ENCODE data around the gene G6PC1. TPM values are rescaled to one million over a fixed set of nuclear protein-coding genes. Genes with fewer than 3 reads are reported as not detected.

G6PC1 gene
- total RNA-seq, 1 donor from 2014 or later = not detected

- Histone ChIP-seq H3K27me3 (ENCODE audit: low read depth) (no peaks in the 10 kb centered on the region), H3K4me3 (no peak overlapping the region), H3K27ac (peak overlapping the region; percentile 69), H3K9me3 (no peaks in the 10 kb centered on the region), H3K4me1 (peaks cover 28% of the 10 kb centered on the region), H3K36me3 (no peaks in the 10 kb centered on the region)
- DNase-seq (no peak), ATAC-seq (no peak)
- intact Hi-C loops (cut with DNase I) = no loop called here
- no peak for TF ChIP-seq CTCF (IDR thresholded peaks at IDR 0.05)
Observed at GRCh38 chr17:42929497-42929844, 28.9 kb downstream of the G6PC1 start.

- TF ChIP-seq CTCF (IDR thresholded peaks at IDR 0.05) = peak; percentile 64
- Histone ChIP-seq H3K4me1 (no peaks in the 10 kb centered on the region), H3K27ac (no peak overlapping the region), H3K4me3 (no peak overlapping the region), H3K27me3 (ENCODE audit: low read depth) (no peaks in the 10 kb centered on the region), H3K36me3 (no peaks in the 10 kb centered on the region), H3K9me3 (no peaks in the 10 kb centered on the region)
- DNase-seq (no peak), ATAC-seq (peak; percentile 69 to 77)
- intact Hi-C loops (cut with DNase I) = loop anchor here (10.0 kb wide), 1 partner anchor 93 kb away; the partner anchor contains the start of gene AOC2
Observed at GRCh38 chr17:42937712-42938596, 37.4 kb downstream of the G6PC1 start.

- intact Hi-C loops (cut with DNase I) = no loop called here
- H3K27me3 ChIP-seq (ENCODE audit: low read depth) = no peaks in the 10 kb centered on the region
- DNase-seq = no peak
- H3K4me1 ChIP-seq = no peaks in the 10 kb centered on the region
- ATAC-seq = no peak
- H3K27ac ChIP-seq = no peak overlapping the region
- TF ChIP-seq CTCF (IDR thresholded peaks at IDR 0.05) = no peak
- H3K4me3 ChIP-seq = no peak overlapping the region
- H3K36me3 ChIP-seq = peaks cover 12% of the 10 kb centered on the region
- H3K9me3 ChIP-seq = no peaks in the 10 kb centered on the region
Observed at GRCh38 chr17:42944211-42944610, 43.6 kb downstream of the G6PC1 start.

- TF ChIP-seq CTCF (IDR thresholded peaks at IDR 0.05) = no peak
- no peaks in the 10 kb centered on the region for H3K4me1 ChIP-seq
- intact Hi-C loops (cut with DNase I) = no loop called here
- H3K27ac ChIP-seq = no peak overlapping the region
- ATAC-seq (no peak), DNase-seq (no peak)
- H3K36me3 ChIP-seq = peaks cover 38% of the 10 kb centered on the region
- H3K27me3 ChIP-seq (ENCODE audit: low read depth) = no peaks in the 10 kb centered on the region
- no peak overlapping the region for H3K4me3 ChIP-seq
- no peaks in the 10 kb centered on the region for H3K9me3 ChIP-seq
Observed at GRCh38 chr17:42946812-42947211, 46.2 kb downstream of the G6PC1 start.

GRCh38 chr17:42950044-42950783, 49.6 kb downstream of the G6PC1 start:
- no peak for DNase-seq

More at GRCh38 chr17:42950044-42950783, 49.6 kb downstream of the G6PC1 start:
- H3K27ac ChIP-seq = no peak overlapping the region
- H3K9me3 ChIP-seq = no peaks in the 10 kb centered on the region
- peaks cover 72% of the 10 kb centered on the region for H3K36me3 ChIP-seq
- no peaks in the 10 kb centered on the region for H3K4me1 ChIP-seq
- intact Hi-C loops (cut with DNase I) = no loop called here
- TF ChIP-seq CTCF (IDR thresholded peaks at IDR 0.05) = no peak
- ATAC-seq = no peak
- no peaks in the 10 kb centered on the region for H3K27me3 ChIP-seq (ENCODE audit: low read depth)
- H3K4me3 ChIP-seq = no peak overlapping the region

Other genes starting within 250 kb of the G6PC1 start
- 16.8 TPM for gene TUBG2, start 241.5 kb upstream of the G6PC1 start, total RNA-seq
- gene PLEKHH3, start 223.8 kb upstream of the G6PC1 start, total RNA-seq = 18.3 TPM
- gene CCR10, start 219.0 kb upstream of the G6PC1 start, total RNA-seq = 1.4 TPM
- gene CNTNAP1, start 218.3 kb upstream of the G6PC1 start, total RNA-seq = 9.0 TPM
- gene EZH1, start 155.8 kb upstream of the G6PC1 start, total RNA-seq = 56.2 TPM
- gene RAMP2, start 139.6 kb upstream of the G6PC1 start, total RNA-seq = 127 TPM
- 42.1 TPM for gene VPS25, start 127.3 kb upstream of the G6PC1 start, total RNA-seq
- 0.47 TPM for gene WNK4, start 120.2 kb upstream of the G6PC1 start, total RNA-seq
- 54.5 TPM for gene COA3, start 102.1 kb upstream of the G6PC1 start, total RNA-seq
- 1.6 TPM for gene CNTD1, start 101.9 kb upstream of the G6PC1 start, total RNA-seq
- 65.3 TPM for gene BECN1, start 76.5 kb upstream of the G6PC1 start, total RNA-seq
- 81.6 TPM for gene PSME3, start 67.4 kb upstream of the G6PC1 start, total RNA-seq
- 2.1 TPM for gene AOC2, start 56.2 kb upstream of the G6PC1 start, total RNA-seq
- 160 TPM for gene AOC3, start 49.6 kb upstream of the G6PC1 start, total RNA-seq
- 25.2 TPM for gene AARSD1, start 63.7 kb downstream of the G6PC1 start, total RNA-seq
- 0.27 TPM for gene PTGES3L, start 79.3 kb downstream of the G6PC1 start, total RNA-seq
- 17.1 TPM for gene RUNDC1, start 79.8 kb downstream of the G6PC1 start, total RNA-seq
- 810 TPM for gene RPL27, start 97.6 kb downstream of the G6PC1 start, total RNA-seq
- 61.5 TPM for gene IFI35, start 106.0 kb downstream of the G6PC1 start, total RNA-seq
- 382 TPM for gene VAT1, start 121.6 kb downstream of the G6PC1 start, total RNA-seq
- gene RND2, start 124.4 kb downstream of the G6PC1 start, total RNA-seq = 0.53 TPM
- 7.4 TPM for gene BRCA1, start 224.6 kb downstream of the G6PC1 start, total RNA-seq